ENCODE results near the gene MYNN. TPM values are rescaled to one million over a fixed set of nuclear protein-coding genes. Genes with fewer than 3 reads are reported as not detected.

The MYNN gene
- total and polyA plus RNA-seq, 9 of the 15 experiments (the other 6 are each of a cell fraction or from before 2014, with no cell fraction given) = 10.4 to 35.7 (median 21.3) TPM

DNA sequence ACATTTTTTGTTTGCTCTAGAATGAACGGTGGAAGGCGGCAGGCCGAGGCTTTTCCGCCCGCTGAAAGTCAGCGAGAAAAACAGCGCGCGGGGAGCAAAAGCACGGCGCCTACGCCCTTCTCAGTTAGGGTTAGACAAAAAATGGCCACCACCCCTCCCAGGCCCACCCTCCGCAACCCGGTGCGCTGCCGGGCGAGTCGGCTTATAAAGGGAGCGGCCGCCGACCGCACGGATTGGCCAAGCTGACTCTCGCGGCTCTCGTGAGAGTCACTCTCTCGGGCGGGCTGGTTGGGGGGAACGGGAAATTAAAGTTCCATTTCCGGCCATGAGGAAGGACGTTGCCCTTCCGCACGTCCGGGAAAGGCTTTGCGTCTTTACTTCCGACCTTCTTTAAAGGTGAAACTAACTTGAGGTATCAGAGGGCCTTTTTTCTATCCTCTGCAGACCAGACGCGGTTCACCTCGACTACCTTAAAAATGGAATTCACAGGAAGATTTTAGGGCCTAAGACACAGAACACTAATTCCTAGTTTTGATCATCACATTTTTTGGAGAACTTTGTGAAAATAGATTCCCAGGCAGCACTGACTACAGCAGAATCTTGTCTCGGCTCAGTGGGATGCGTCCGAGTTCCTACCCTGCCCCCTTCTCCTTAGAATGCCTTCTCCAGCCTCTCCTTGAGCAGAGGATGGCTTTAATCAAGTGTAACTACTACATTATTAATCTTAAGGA, 8.1 kb upstream of the MYNN start, which contains the start of gene TERC (continued):
- TF ChIP-seq, protein P1, sequence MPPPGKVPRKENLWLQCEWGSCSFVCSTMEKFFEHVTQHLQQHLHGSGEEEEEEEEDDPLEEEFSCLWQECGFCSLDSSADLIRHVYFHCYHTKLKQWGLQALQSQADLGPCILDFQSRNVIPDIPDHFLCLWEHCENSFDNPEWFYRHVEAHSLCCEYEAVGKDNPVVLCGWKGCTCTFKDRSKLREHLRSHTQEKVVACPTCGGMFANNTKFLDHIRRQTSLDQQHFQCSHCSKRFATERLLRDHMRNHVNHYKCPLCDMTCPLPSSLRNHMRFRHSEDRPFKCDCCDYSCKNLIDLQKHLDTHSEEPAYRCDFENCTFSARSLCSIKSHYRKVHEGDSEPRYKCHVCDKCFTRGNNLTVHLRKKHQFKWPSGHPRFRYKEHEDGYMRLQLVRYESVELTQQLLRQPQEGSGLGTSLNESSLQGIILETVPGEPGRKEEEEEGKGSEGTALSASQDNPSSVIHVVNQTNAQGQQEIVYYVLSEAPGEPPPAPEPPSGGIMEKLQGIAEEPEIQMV (tag; conservative IDR thresholded peaks at IDR 0.05; ENCODE audit: low read depth) = no peak
- peak; percentile 16; the same call in 1 of the 2 replicates for TF ChIP-seq STAT5A (IDR thresholded peaks at IDR 0.05; ENCODE audit: borderline replicate concordance, low read length)
- TF ChIP-seq POLR2AphosphoS5 (IDR thresholded peaks at IDR 0.05; ENCODE audit: control insufficient read depth, insufficient read depth, low read depth, low read length) = peak; percentile 94
- TF ChIP-seq, protein P2, sequence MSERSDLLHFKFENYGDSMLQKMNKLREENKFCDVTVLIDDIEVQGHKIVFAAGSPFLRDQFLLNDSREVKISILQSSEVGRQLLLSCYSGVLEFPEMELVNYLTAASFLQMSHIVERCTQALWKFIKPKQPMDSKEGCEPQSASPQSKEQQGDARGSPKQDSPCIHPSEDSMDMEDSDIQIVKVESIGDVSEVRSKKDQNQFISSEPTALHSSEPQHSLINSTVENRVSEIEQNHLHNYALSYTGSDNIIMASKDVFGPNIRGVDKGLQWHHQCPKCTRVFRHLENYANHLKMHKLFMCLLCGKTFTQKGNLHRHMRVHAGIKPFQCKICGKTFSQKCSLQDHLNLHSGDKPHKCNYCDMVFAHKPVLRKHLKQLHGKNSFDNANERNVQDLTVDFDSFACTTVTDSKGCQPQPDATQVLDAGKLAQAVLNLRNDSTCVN (CRISPR knock-in tag; IDR thresholded peaks at IDR 0.05) = 0 out of 2 replicates have a peak, but pooled peaks have one; percentile 28
- TF ChIP-seq, protein P3, sequence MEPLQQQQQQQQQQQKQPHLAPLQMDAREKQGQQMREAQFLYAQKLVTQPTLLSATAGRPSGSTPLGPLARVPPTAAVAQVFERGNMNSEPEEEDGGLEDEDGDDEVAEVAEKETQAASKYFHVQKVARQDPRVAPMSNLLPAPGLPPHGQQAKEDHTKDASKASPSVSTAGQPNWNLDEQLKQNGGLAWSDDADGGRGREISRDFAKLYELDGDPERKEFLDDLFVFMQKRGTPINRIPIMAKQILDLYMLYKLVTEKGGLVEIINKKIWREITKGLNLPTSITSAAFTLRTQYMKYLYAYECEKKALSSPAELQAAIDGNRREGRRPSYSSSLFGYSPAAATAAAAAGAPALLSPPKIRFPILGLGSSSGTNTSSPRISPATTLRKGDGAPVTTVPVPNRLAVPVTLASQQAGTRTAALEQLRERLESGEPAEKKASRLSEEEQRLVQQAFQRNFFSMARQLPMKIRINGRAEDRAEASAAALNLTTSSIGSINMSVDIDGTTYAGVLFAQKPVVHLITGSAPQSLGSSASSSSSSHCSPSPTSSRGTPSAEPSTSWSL (CRISPR knock-in tag; IDR thresholded peaks at IDR 0.05; ENCODE audit: borderline replicate concordance) = no peak
- TF ChIP-seq, protein P4, sequence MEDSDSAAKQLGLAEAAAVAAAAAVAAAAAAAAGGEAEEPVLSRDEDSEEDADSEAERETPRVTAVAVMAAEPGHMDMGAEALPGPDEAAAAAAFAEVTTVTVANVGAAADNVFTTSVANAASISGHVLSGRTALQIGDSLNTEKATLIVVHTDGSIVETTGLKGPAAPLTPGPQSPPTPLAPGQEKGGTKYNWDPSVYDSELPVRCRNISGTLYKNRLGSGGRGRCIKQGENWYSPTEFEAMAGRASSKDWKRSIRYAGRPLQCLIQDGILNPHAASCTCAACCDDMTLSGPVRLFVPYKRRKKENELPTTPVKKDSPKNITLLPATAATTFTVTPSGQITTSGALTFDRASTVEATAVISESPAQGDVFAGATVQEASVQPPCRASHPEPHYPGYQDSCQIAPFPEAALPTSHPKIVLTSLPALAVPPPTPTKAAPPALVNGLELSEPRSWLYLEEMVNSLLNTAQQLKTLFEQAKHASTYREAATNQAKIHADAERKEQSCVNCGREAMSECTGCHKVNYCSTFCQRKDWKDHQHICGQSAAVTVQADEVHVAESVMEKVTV (CRISPR knock-in tag; IDR thresholded peaks at IDR 0.05) = 0 out of 2 replicates have a peak, but pooled peaks have one; percentile 9
- peak; percentile 80; the same call in 1 of the 2 replicates for TF ChIP-seq ELF4 (CRISPR knock-in tag; IDR thresholded peaks at IDR 0.05)
- TF ChIP-seq ZNF696 (CRISPR knock-in tag; conservative IDR thresholded peaks at IDR 0.05) = 0 out of 2 replicates have a peak, but pooled peaks have one; percentile 57
- TF ChIP-seq SREBF2 (CRISPR knock-in tag; IDR thresholded peaks at IDR 0.05) = no peak
- no peak for TF ChIP-seq HLTF (IDR thresholded peaks at IDR 0.05)
- TF ChIP-seq, protein P5, sequence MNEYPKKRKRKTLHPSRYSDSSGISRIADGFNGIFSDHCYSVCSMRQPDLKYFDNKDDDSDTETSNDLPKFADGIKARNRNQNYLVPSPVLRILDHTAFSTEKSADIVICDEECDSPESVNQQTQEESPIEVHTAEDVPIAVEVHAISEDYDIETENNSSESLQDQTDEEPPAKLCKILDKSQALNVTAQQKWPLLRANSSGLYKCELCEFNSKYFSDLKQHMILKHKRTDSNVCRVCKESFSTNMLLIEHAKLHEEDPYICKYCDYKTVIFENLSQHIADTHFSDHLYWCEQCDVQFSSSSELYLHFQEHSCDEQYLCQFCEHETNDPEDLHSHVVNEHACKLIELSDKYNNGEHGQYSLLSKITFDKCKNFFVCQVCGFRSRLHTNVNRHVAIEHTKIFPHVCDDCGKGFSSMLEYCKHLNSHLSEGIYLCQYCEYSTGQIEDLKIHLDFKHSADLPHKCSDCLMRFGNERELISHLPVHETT (CRISPR knock-in tag; conservative IDR thresholded peaks at IDR 0.05 in 1 of 2, IDR thresholded peaks at IDR 0.05 in 1 of 2) = no peak
- no peak for TF ChIP-seq U2AF2 (optimal IDR thresholded peaks at IDR 0.05; ENCODE audit: low read depth, low read length)
- TF ChIP-seq SUPT5H (IDR thresholded peaks at IDR 0.05) = peak; percentile 94
- peak; percentile 88 for TF ChIP-seq MTA3 (IDR thresholded peaks at IDR 0.05; ENCODE audit: borderline replicate concordance)
- TF ChIP-seq, protein P6, sequence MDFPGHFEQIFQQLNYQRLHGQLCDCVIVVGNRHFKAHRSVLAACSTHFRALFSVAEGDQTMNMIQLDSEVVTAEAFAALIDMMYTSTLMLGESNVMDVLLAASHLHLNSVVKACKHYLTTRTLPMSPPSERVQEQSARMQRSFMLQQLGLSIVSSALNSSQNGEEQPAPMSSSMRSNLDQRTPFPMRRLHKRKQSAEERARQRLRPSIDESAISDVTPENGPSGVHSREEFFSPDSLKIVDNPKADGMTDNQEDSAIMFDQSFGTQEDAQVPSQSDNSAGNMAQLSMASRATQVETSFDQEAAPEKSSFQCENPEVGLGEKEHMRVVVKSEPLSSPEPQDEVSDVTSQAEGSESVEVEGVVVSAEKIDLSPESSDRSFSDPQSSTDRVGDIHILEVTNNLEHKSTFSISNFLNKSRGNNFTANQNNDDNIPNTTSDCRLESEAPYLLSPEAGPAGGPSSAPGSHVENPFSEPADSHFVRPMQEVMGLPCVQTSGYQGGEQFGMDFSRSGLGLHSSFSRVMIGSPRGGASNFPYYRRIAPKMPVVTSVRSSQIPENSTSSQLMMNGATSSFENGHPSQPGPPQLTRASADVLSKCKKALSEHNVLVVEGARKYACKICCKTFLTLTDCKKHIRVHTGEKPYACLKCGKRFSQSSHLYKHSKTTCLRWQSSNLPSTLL (IDR thresholded peaks at IDR 0.05) = no peak
- TF ChIP-seq EP400 (IDR thresholded peaks at IDR 0.05) = peak; percentile 67
- no peak for TF ChIP-seq ZNF121 (CRISPR knock-in tag; conservative IDR thresholded peaks at IDR 0.05)
- TF ChIP-seq CBX5 (IDR thresholded peaks at IDR 0.05; ENCODE audit: borderline replicate concordance, low read depth) = no peak

Data from K562 (cell line).